Aorta (tissue), 5 donors: ENCODE measurements around the gene LRRC4B. TPM values are rescaled to one million over a fixed set of nuclear protein-coding genes. Genes with fewer than 3 reads are reported as not detected.

Experiments used
- ATAC-seq: fragments of 200-7000 bp; cut with Tn5 transposase; one replicate; pipeline ENCODE4 v1.9.1; 2022; ENCODE audit warnings: moderate library complexity; ENCODE audit not compliant: low FRiP score
- DNase-seq, 2 donors: peaks; one replicate each; pipeline ENCODE4 v3.0.0-alpha.2; 2020
- H3K27ac ChIP-seq, 2 donors: one replicate each; pipeline ENCODE4 v1.5.1; 2013; ENCODE audit warnings: low read length in 2 of 2, mild to moderate bottlenecking in 2 of 2, moderate library complexity in 2 of 2, control low read depth in 1 of 2, inconsistent platforms in 1 of 2, low read depth in 1 of 2
- H3K27me3 ChIP-seq, 2 donors: one replicate each; pipeline ENCODE4 v1.6.1; 2013; ENCODE audit warnings: control low read depth in 1 of 2, low read length in 1 of 2, mild to moderate bottlenecking in 1 of 2, moderate library complexity in 1 of 2; ENCODE audit not compliant: insufficient read depth in 2 of 2, control insufficient read depth in 1 of 2
- H3K36me3 ChIP-seq, 2 donors: one replicate each; pipeline ENCODE4 v1.6.1; 2013; ENCODE audit warnings: control low read depth in 1 of 2, low read length in 1 of 2, mild to moderate bottlenecking in 1 of 2; ENCODE audit not compliant: insufficient read depth in 2 of 2, control insufficient read depth in 1 of 2
- H3K4me1 ChIP-seq, 2 donors: one replicate each; pipeline ENCODE4 v1.6.1; 2013; ENCODE audit warnings: low read length in 2 of 2, control low read depth in 1 of 2, mild to moderate bottlenecking in 1 of 2, moderate library complexity in 1 of 2; ENCODE audit not compliant: insufficient read depth in 2 of 2, control insufficient read depth in 1 of 2
- H3K4me3 ChIP-seq, 2 donors: one replicate each; pipeline ENCODE4 v1.5.1; 2013; ENCODE audit warnings: low read length in 2 of 2, control low read depth in 1 of 2, mild to moderate bottlenecking in 1 of 2
- H3K9me3 ChIP-seq: one replicate; pipeline ENCODE4 v1.6.1; 2013; ENCODE audit warnings: mild to moderate bottlenecking, low read length; ENCODE audit not compliant: control insufficient read depth
- WGBS, 2 donors: extraction: QIAGEN DNeasy Blood & Tissue Kit; methylation state at CpG; one replicate each; pipeline ENCODE4 v1.1.7; 2013; 5-methylcytosine and 5-hydroxymethylcytosine counted together
- intact Hi-C, 2 donors: fragments of 100-400 bp; cut with DNase I; formaldehyde crosslinking; loops; one replicate each; pipeline versions ENCODE4 v1.14.2 to v1.15.0; 2022
- polyA plus RNA-seq, 2 donors: library from polyadenylated mRNA; stranded (reverse); fragments of 200-250 nt; gene quantifications; one replicate each; pipeline ENCODE4 v1.2.3, GENCODE V29; 2013
- total RNA-seq, 2 donors: library from RNA; stranded (reverse); fragmentation: NEBNext Ultra II Directional; extraction: Animal tissue kit (Norgen Biotek cat#: 25700); gene quantifications; one replicate each; pipeline ENCODE4 v1.2.1, GENCODE V29; 2021
- donor health status: healthy with polysubstance abuse.
- donor health status: Bipolar disorder and iron deficiency.
- donor health status: DM: no; HTN: no; CAD: no.
- donor health status: DM: no; HTN: no; CAD: no.
- donor health status: DM: yes; HTN: yes; CAD: no.

Gene LRRC4B
- total and polyA plus RNA-seq, 4 donors: 0.63 to 12.2 (median 3.7) TPM

- DNase-seq: no peak
- no peaks in the 10 kb centered on the region for H3K27me3 ChIP-seq
- H3K4me3 ChIP-seq: no peak overlapping the region
- no peaks in the 10 kb centered on the region for H3K4me1 ChIP-seq
- intact Hi-C loops: no loop called here
- no peaks in the 10 kb centered on the region for H3K9me3 ChIP-seq
- WGBS, 2 donors: 3% methylated on average over 28 to 36 of the region's 36 CpGs
- no peak for ATAC-seq
- no peaks in the 10 kb centered on the region for H3K36me3 ChIP-seq
- H3K27ac ChIP-seq: no peak overlapping the region
These were observed 2.0 kb downstream of the LRRC4B start for GRCh38 chr19:50565984-50566903.

GRCh38 chr19:50564229-50565105, 3.8 kb downstream of the LRRC4B start:
- H3K36me3 ChIP-seq: no peaks in the 10 kb centered on the region
- H3K9me3 ChIP-seq: no peaks in the 10 kb centered on the region
- WGBS, 2 donors: 32 to 34% methylated on average over 21 to 22 of the region's 22 CpGs
- intact Hi-C loops: no loop called here
- no peak overlapping the region for H3K27ac ChIP-seq
- no peaks in the 10 kb centered on the region for H3K27me3 ChIP-seq
- ATAC-seq (no peak), DNase-seq (no peak)
- H3K4me1 ChIP-seq: no peaks in the 10 kb centered on the region
- no peak overlapping the region for H3K4me3 ChIP-seq

GRCh38 chr19:50563597-50563996, 4.6 kb downstream of the LRRC4B start:
- H3K27me3 ChIP-seq: no peaks in the 10 kb centered on the region
- DNase-seq (no peak), ATAC-seq (no peak)
- no peaks in the 10 kb centered on the region for H3K9me3 ChIP-seq
- H3K36me3 ChIP-seq: no peaks in the 10 kb centered on the region
- intact Hi-C loops: no loop called here
- no peaks in the 10 kb centered on the region for H3K4me1 ChIP-seq
- no peak overlapping the region for H3K27ac ChIP-seq
- 51% methylated on average over 6 of the region's 6 CpGs for WGBS, 2 donors
- H3K4me3 ChIP-seq: no peak overlapping the region

- Histone ChIP-seq H3K36me3 (no peaks in the 10 kb centered on the region), H3K27ac (no peak overlapping the region), H3K27me3 (no peaks in the 10 kb centered on the region), H3K4me3 (no peak overlapping the region), H3K9me3 (no peaks in the 10 kb centered on the region), H3K4me1 (no peaks in the 10 kb centered on the region)
- ATAC-seq: no peak
- DNase-seq: no peak
- WGBS, 2 donors: 62 to 79% methylated on average over 9 of the region's 9 CpGs
- intact Hi-C loops: no loop called here
These were observed 5.2 kb downstream of the LRRC4B start for GRCh38 chr19:50562996-50563395.

GRCh38 chr19:50562329-50562728, 5.9 kb downstream of the LRRC4B start:
- no peaks in the 10 kb centered on the region for H3K36me3 ChIP-seq
- intact Hi-C loops: no loop called here
- DNase-seq (no peak), ATAC-seq (no peak)
- no peaks in the 10 kb centered on the region for H3K27me3 ChIP-seq
- H3K4me3 ChIP-seq: no peak overlapping the region
- no peaks in the 10 kb centered on the region for H3K4me1 ChIP-seq
- H3K9me3 ChIP-seq: no peaks in the 10 kb centered on the region
- H3K27ac ChIP-seq: no peak overlapping the region
- 49 to 57% methylated on average over 4 of the region's 4 CpGs for WGBS, 2 donors

- no peaks in the 10 kb centered on the region for H3K9me3 ChIP-seq
- intact Hi-C loops: no loop called here
- no peaks in the 10 kb centered on the region for H3K27me3 ChIP-seq
- H3K27ac ChIP-seq: no peak overlapping the region
- ATAC-seq (no peak), DNase-seq (no peak)
- H3K36me3 ChIP-seq: no peaks in the 10 kb centered on the region
- 55 to 56% methylated on average over 10 of the region's 10 CpGs for WGBS, 2 donors
- no peak overlapping the region for H3K4me3 ChIP-seq
- H3K4me1 ChIP-seq: no peaks in the 10 kb centered on the region
These were observed 8.6 kb downstream of the LRRC4B start for GRCh38 chr19:50559636-50560035.

- no peaks in the 10 kb centered on the region for H3K4me1 ChIP-seq
- no peaks in the 10 kb centered on the region for H3K36me3 ChIP-seq
- no peak overlapping the region for H3K27ac ChIP-seq
- intact Hi-C loops: no loop called here
- H3K4me3 ChIP-seq: no peak overlapping the region
- 83 to 85% methylated on average over 13 of the region's 13 CpGs for WGBS, 2 donors
- no peaks in the 10 kb centered on the region for H3K9me3 ChIP-seq
- H3K27me3 ChIP-seq: no peaks in the 10 kb centered on the region
- no peak for ATAC-seq
- DNase-seq: no peak
These were observed 9.8 kb downstream of the LRRC4B start for GRCh38 chr19:50558449-50558848.

- WGBS, 2 donors: 85 to 86% methylated on average over 4 of the region's 4 CpGs
- ATAC-seq: no peak
- no peaks in the 10 kb centered on the region for H3K27me3 ChIP-seq
These were observed 10.2 kb downstream of the LRRC4B start for GRCh38 chr19:50558039-50558438.

More at GRCh38 chr19:50558039-50558438, 10.2 kb downstream of the LRRC4B start:
- no peaks in the 10 kb centered on the region for H3K36me3 ChIP-seq
- no peak overlapping the region for H3K4me3 ChIP-seq
- intact Hi-C loops: no loop called here
- no peaks in the 10 kb centered on the region for H3K9me3 ChIP-seq
- no peaks in the 10 kb centered on the region for H3K4me1 ChIP-seq
- no peak for DNase-seq
- no peak overlapping the region for H3K27ac ChIP-seq
